NCI-H187 treated with DMSO at 0.1 percent for 48 hours (cell line): ENCODE measurements around the gene CENPM.
"Not testable (repeated sequence)": the region's sequence is repeated elsewhere in the genome, so short reads cannot be mapped to it uniquely, and the experiment has no call there.

ENCODE experiments used
- DNase-seq: peaks from one replicate; lab custom pipeline; 2025; lab: John Stamatoyannopoulos, UW

CENPM gene

DNA sequence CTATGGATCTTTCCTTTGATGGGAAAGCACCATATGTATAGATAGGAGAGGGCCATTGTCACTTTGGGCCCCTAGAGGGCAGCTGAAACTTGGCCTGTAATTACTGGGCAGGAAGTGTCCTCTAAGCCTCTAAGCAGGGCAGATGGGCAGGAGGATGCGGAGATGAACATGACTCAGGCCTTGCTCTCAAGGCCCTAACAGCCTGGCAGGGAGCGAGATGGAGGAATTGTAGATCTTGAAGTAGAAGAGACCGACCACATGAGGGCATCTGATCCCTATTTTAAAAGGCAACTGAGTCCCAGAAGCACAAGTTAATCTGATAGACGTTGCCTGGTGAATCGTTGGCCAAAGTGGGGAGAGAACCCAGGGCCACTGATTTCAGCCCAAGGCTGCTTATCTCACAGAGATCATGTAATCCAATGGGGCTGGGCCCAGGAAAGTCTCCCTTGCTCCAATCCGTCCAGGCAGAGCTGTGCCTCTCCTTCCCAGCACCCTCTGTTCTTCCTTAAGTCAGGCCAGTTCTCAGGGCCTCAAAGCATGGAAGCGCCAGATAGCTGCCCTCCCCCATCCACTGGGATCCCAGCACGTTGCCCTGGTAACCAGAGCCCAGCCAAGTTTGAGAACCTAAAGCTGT, 19.8 kb upstream of the CENPM start:
- no peak for DNase-seq

DNA sequence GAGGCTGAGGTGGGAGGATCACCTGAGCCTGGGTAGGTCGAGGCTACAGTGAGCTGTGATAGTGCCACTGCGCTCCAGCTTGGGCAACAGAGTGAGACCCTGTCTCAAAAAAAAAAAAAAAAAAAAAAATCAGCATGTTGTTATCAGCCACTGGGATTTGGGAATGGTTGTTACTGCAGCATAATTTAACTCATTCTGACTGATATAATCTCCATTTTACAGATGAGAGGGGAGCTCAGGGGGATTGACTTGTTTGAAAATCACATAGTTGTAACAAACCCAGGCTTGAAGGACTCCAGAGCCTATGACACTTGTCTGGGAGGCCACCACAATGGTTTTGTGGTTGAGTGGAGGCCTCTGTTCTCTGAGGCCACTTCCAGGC, 19.3 kb upstream of the CENPM start:
- no peak for DNase-seq

DNA sequence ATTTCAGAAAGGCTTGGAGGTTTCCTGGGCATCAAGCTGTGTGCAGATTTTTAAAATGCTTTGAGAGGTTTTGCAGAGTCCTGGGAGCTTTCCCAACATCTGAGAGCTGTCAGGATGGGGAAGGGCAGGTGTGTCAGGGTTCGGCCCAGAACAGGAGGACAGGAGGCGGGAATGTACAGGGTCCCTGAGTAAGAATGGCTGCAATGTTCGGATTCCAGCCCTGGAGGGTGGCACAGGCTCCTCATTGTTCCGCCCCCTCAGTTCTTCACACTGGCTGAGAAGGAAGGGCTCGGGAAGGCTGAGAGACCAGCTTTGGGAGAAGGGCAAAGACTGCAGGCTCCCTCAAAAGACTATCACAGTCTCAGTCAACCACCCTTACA, 17.1 kb upstream of the CENPM start:
- DNase-seq, result no peak

DNA sequence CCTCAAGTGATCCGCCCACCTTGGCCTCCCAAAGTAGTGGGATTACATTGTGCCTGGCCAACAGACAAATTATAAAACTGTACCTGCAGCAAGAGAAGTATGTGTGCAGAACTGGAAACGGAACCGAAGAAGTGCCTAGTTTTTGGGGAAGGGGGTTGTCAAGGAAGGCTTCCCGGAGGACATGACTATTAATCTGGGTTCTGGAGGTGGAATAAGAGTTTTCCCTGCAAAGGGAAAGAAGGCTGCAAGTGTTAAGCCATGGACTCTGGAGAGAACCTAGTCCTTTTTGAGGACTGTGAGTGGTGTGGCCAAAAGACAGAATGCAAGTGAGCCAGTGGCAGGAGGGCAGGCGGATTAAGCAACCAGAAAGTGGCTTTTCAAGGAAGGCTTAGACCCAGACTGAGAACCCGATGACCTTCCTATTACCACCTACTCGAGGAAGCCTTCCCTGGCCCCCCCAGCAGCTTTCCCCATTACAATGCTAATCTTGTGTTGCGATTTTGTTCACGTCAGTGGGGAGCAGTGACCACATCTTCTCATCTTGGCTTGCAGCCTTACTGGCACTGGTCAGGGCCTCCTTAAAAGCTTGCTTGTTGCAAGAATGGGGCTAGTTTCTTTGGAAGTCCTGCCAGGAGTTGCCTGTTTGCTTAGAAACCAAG, 16.6 kb upstream of the CENPM start:
- no peak for DNase-seq

DNA sequence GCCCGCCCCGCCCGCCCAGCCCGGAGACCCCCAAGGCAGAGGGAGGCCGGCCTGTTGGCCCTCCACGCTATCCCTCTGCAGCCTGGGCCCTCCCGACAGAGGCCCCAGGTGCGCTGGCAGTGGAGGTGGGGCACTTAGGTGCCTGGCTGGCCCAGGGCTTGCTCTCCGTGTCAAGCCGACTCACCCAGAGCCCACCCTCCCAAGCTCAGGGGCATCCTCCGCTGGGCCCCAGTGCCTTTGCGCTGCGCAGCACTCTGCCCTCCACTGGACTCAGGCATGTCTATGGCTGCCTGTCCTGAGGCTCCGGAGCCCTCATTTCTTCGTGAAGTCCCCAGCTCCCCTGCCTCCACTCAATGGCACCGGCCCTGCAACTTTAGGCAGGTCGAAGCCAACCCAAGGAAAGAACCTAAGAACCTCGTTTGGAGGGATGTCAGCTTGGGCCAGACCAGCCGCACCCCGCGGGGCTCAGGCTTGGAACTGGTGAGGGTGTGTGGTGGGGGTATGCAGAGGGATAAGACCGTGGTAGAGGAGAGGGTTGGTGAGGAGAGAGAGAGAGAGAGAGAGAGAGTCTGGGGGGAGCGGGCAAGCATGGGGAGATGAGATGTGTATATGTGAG, 11.1 kb upstream of the CENPM start:
- DNase-seq, result no peak

DNA sequence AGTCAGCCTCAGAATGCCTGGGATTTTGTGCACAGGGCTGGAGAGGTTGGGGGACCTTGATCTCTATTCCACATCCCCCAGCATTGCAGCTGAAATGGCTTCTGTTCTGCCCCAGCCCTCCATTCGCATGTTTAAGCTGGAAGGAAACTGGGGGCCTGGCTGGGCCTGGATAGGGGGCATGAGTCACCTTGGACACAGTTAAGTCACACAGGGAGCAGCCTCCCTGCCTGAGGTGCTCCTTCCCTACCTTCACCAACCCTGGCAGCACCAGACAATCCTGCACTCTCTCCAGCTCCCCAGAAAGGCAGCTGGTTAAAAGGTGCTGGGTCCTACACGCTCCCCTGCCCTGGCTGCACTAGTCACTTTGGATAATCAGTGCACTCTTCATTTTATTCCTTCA, 5.8 kb upstream of the CENPM start:
- DNase-seq, result no peak

DNA sequence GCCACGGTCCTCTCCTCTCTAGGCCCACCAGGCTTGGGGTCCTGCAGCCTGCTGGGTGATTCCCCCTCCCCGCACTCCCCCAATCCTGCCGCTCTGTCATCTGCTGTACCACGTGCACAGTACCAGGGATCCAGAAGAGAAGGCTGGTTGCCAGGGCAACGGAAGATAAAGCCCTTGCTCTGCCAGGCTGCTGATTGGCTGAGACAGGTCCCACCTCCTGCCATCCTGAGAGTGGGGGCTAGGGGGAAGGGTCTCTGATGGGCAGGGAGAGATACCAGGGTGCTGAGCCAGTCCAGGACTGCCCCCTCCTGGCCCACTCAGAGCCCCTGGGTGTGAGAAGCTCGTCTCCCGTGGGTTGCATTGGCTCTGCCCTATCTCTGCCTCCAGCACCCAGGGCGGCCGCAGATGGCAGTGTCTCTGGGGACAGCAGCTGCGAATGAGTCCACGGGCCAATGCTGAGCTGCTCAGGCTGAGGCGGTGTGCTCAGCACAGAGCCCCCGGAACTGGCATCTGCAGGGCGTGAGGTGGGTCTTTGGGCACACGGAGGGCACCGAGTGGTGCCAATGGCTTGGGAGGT, 5.0 kb upstream of the CENPM start, which contains the start of gene SMIM45:
SMIM45 (plus strand) TSS at position 253 of the 577 bp plus-strand sequence.
- DNase-seq, result no peak

DNA sequence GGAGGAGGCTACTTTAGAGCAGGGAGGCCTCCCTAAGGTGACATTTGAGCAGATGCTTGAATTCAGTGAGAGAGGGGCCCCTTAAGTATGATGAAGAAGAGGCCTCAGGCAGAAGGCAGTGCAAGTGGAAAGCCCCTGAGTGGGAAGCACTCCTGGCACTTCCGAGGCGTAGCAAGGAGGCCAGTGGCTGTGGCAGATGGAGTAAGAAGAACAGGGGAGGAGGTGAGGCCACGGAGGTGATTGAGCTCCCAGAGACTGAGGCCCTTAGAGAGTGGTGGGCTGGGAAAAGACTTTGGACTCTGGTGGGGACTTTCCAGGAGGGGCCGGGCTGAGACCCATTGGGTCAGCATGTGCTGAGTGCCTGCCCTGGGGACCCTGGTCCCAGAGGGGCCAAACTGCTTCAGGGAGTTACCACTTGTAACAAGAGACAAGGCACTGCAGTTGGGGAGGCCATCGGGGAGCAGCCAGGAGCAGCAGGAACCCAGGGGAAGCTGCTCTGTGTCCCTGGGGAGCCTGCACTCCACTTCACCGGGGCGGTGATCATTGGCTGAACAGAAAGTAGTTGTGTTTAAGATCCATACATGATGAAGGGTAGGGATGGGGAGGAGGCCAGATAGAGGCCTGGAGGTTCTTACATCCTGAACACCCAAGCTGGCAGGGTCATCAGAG, 2.5 kb upstream of the CENPM start:
- no peak for DNase-seq

DNA sequence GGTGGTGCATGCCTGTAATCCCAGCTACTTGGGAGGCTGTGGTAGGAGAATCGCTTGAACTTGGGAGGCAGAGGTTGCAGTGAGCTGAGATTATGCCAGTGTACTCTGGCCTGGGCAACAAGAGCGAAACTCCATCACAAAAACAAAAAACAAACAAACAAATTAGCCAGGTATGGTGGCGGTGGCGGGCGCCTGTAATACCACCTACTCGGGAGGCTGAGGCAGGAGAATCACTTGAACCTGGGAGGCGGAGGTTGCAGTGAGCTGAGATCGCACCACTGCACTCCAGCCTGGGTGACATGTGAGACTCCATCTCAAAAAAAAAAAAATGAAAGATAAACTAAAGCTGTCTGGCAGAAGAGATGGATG, 2.0 kb upstream of the CENPM start:
- DNase-seq, result not testable (repeated sequence)

DNA sequence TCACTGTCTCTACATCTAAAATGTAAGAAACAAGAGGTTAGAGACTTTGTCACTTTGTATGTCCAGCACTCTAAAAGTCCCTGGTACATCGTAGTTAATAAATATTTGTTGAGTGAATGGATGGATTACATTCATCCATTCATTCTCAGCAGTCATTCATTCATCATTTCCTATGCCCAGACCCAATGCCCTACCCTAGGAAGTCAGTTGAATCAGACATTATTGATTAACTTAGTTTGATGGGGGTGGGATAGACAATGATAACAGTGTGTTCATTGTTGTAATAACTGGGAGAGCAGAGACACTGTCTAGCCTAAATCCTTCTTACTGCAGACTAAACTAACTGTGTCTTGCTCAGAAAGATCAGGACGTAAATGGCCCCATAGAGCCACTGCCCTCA, 1.2 kb upstream of the CENPM start:
- no peak for DNase-seq

DNA sequence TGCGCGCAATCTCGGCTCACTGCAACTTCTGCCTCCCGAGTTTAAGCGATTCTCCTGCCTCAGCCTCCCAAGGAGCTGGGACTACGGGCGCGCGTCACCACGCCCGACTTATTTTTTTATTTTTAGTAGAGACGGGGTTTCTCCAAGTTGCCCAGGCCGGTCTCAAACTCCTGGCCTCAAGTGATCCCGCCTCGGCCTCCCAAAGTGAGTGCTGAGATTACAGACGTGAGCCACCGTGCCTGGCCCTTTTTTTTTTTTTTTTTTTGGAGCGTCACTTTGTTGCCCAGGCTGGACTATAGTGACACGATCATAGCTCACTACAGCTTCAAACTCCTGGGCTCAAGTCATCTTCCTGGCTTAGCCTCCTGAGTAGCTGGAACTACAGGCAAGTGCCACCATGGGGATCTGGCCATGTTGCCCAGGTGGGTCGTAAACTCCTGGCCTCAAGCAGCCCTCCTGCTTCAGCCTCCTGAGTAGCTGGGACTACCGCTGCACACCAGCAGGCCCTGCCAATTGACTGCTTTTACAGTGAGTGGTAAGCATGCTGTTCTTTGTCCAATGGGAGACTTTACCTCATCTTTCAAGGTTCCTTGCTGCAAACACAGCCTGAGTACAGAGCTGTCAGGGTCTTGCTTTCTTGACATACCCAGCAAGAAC, 600 bp upstream of the CENPM start:
- DNase-seq, result no peak

DNA sequence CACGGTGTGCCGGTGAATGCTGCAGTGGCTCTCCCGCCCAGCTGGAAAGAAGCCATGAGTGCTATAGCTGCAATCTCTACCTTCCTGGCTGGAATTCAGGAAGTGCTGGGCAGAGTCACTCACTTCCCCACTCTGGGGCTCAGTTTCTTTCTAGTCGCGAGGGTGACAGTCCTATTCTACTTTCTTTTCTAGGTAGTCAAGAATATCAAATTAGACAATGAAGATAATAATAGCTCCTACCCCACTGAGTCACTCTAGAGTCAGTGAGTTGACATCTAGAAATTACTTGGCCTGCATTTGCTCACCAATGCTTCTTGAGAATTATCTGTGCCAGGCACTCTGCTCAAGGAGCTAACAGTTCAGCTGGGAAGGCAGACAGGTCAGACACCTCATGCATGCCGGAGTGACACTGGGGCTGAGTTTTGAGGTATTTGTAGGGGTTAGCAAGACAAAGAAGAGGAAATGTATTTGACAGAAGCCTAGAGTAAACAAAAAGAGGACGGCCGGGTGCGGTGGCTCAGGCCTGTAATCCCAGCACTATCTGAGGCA, 3.2 kb downstream of the CENPM start:
- DNase-seq, result no peak

DNA sequence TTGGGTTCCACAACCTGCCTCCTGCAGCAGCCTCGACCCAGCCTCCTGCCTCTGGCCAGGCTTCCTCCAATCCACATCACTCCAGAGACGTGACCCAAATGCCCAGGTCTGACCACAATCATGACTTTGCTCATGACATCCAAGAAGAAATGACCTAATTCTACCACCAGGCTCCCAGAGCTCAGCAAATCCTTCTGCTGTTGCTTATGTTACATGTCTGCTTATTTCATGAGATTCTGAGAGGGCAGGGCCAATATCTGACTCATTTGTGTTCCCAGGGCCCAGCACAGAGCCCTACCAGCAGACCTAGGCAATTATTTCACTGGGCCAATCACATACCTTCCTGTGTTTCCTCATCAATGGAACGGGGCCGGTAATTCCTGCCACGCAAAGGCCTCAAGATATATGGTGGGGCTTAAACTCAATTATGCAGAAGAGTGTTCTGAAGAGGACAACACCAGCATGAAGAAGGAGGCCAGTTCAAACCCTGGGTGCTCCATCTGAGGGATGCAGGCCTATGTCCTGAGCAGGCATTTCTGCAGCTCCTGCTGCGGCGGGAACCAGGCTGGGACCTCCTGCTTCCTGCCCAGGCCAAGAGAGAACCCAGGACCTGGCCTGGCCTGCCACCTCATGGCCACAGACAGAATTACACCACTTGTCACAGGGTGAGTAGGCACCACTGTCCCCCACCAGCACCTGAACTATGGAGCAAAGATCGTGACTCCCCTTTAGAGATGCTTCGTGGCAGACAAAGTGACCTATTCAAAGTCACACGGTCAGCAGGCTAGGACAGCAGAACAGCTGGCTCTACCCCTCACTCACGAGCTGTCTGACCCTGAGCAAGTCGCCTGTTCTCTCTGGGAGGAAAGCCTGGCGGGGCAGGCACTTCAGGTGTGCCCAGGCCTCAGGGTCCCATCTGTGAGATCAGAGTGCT, 5.9 kb downstream of the CENPM start:
- DNase-seq, result no peak

DNA sequence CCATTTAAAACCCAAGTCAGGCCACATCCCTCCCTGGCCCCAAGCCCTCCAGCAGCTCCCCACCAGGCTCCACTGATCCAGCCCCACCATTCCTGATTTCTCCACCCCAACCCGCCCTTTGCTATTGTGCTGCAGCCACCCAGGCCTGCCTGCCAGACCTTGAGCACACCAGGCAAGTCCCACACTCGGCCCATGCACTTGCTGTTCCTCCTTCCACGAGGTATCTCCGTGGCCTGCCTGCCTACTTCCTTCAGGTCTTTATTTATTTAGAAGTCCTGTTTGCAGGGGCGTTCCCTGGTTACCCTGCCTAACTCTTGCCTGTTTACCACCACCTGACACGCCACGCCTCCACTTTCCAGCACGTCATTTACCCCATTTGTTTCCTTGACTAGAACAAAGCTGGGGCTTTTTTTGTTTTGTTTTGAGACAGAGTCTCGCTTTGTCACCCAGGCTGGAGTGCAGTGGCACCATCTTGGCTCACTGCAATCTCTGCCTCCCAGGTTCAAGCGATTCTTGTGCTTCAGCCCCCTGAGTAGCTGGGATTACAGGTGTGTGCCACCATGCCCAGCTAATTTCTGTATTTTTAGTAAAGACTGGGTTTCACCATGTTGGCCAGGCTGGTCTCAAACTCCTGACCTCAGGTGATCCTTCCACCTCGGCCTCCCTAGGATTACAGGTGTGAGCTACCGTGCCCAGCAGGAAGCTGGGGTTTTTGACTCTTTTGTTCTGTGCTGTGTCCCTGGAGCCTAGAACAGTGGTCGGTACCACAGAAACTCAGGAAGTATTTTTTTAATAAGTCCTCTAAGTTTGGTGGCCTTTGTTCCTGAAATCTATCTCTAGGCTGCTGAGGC, 6.7 kb downstream of the CENPM start:
- no peak for DNase-seq

DNA sequence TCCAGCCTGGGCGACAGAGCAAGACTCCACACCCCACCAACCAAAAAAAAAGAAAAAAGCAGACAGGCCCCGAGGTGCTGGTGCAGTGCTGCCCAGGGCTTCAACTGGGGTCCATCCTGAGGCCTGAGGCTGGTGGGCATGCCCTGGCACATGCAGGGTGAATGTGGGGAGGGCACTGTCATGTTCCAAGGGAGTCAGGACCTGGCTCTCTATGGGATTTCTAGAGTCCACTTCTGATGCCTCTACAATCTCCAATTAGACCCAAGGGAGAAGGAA, 10.1 kb downstream of the CENPM start:
- no peak for DNase-seq

DNA sequence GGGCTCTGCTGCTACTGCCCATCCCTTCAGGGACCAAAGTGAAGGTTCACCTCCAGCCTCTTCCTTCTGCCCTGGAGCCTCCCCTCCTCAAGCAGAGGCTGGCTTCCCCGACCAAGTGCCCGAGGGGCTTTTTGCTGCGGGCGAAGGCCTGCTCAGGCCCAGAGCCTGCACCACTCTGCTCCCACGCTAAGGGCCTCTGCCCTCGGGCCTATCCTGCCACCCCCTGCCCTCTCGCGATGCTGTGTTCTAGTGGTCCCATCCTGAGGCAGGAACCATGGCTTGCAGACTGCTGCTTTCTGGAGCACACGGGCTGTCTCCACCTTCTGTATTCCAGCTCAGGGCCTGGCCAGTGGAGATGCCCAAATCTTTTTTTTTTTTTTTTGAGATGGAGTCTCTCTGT, 11.4 kb downstream of the CENPM start:
- DNase-seq, result no peak

DNA sequence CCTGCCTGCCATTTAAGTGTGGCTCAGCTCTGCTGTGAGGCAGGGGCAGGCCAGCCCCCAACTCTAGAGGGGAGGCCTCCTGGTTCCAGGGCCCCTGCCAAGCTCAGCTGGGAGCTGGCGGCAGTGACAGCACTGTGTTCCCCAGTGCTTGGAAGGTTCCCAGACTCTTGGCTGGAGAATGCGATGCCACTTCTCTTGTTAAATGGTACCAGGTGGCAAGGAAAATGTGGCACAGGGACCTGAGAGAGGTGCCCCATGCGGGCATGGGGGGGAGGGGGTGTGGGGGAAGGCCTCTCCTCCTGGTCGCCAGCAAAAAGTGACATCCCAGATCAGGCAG, 12.0 kb downstream of the CENPM start:
- DNase-seq, result no peak

DNA sequence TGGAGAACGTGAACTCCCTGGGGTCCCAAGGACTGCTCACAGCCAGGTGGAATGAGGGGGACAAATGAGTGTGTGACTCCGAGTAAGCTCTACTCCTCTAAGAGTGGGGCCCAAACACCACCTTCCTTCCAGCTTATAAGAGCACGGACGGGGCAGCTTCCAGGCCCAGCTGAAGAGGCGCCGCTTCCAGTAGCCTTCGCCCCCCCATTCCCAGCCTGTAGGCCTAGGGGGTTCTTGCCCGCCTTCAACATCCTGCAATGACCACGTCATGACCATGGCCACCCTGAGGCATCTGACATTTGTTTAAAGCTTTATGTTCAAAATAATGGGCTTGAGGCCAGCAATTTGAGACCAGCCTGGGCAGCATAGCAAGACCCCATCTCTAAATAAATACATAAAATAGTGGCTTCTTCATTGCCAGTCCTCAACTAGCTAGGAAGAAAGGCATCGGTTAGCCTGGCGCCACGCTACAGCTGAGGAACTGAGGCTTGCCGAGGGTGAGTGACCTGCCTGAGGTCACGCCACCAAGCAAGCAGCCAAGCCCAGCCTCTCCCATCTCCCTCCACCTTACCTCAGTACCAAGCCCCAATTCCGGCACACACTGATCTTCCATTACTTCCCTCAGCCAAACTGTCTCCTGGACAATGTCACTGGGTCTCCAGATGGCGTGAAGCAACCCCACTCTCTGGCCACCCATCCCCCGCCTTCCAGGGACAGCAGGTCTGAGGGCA, 12.5 kb downstream of the CENPM start:
- DNase-seq, result no peak

DNA sequence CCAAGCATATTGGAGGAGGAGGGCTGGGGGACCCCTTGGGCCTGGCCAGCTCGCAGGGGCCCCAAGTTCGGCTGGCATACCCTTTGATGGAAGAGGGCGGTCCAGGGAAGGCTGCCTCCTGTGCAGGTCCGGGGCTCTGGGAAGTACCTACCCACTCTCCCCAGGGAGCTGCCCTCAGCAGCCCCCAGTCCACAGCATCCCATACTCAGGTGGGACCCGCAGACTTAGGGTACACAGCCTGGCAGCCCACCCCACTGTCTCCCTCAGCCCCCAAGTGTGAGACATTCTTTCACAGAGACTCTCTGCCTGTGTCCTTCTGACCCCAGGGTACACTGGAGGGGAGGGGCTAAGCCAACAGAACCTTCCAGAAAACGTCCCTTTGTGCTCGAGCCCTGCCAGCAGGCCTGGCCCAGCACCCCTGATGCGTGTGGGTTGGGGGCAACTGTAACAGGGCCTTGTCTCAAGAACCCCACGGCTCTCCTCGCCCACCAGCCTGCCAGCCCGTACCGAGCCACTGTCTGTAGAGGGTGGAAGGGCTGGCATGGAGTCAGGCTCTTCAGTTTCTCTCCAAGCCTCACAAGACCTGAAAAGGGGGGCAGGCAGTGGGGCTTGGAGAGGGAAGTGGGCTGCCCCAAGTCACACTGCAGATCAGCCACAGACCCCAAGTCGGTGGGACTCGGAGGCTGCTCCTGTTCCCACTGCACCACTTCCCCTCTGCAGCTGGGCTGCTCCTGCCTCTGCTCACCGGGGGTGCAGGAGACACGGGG, 13.4 kb downstream of the CENPM start:
- DNase-seq, result no peak
